Mesenchymal stem cell (in vitro differentiated cells and primary cell): ENCODE measurements around the gene STK4. TPM values are rescaled to one million over a fixed set of nuclear protein-coding genes. Genes with fewer than 3 reads are reported as not detected.

Experiments
- DNase-seq: peaks from one replicate; pipeline ENCODE4 v3.0.0-alpha.2; 2013
- H2AFZ ChIP-seq: one replicate; pipeline ENCODE4 v1.6.1; 2013; ENCODE audit warnings: low read depth, mild to moderate bottlenecking, control low read depth, inconsistent platforms, low read length, moderate library complexity
- H2AK5ac ChIP-seq: 2 replicates; pipeline ENCODE4 v1.6.1; 2013; ENCODE audit warnings: low read length, moderate library complexity, mild to moderate bottlenecking, inconsistent platforms; ENCODE audit not compliant: severe bottlenecking
- H2BK120ac ChIP-seq: one replicate; pipeline ENCODE4 v1.6.1; 2013; ENCODE audit warnings: low read depth, mild to moderate bottlenecking, inconsistent platforms, low read length, moderate library complexity
- H2BK12ac ChIP-seq, 2 experiments: one replicate each; pipeline ENCODE4 v1.6.1; 2013; ENCODE audit warnings: inconsistent platforms in 2 of 2, low read length in 2 of 2, mild to moderate bottlenecking in 2 of 2, moderate library complexity in 2 of 2, control low read depth in 1 of 2
- H2BK15ac ChIP-seq: one replicate; pipeline ENCODE4 v1.6.1; 2013; ENCODE audit warnings: mild to moderate bottlenecking, low read depth, inconsistent platforms; ENCODE audit not compliant: poor library complexity, severe bottlenecking
- H2BK5ac ChIP-seq: 2 replicates; pipeline ENCODE4 v1.6.1; 2013; ENCODE audit warnings: low read depth, mild to moderate bottlenecking, low read length, control low read depth, inconsistent platforms; ENCODE audit not compliant: poor library complexity, severe bottlenecking
- H3K14ac ChIP-seq, 2 experiments: one replicate each; pipeline ENCODE4 v1.6.1; 2013; ENCODE audit warnings: inconsistent platforms in 2 of 2, low read length in 2 of 2, control low read depth in 1 of 2, mild to moderate bottlenecking in 1 of 2, moderate library complexity in 1 of 2
- H3K18ac ChIP-seq, 2 experiments: one replicate each; pipeline ENCODE4 v1.6.1; 2013; ENCODE audit warnings: inconsistent platforms in 2 of 2, low read length in 2 of 2, control low read depth in 1 of 2, low read depth in 1 of 2, mild to moderate bottlenecking in 1 of 2
- H3K23ac ChIP-seq, 2 experiments: one replicate each; pipeline ENCODE4 v1.6.1; 2013; ENCODE audit warnings: inconsistent platforms in 2 of 2, low read length in 2 of 2, mild to moderate bottlenecking in 2 of 2, moderate library complexity in 2 of 2, control low read depth in 1 of 2
- H3K27ac ChIP-seq: 2 replicates; pipeline ENCODE4 v1.5.1; 2013; ENCODE audit warnings: mild to moderate bottlenecking, moderate library complexity, low read length, control low read depth, inconsistent platforms; ENCODE audit not compliant: poor library complexity, severe bottlenecking
- H3K27me3 ChIP-seq, 2 experiments: 2 replicates each; pipeline versions ENCODE4 v1.6.1 to v1.7.0; 2013; ENCODE audit warnings: low read length in 2 of 2, mild to moderate bottlenecking in 2 of 2, moderate library complexity in 2 of 2, control low read depth in 1 of 2, inconsistent platforms in 1 of 2; ENCODE audit not compliant: control insufficient read depth in 1 of 2, insufficient read depth in 1 of 2
- H3K36me3 ChIP-seq, 2 experiments: 2 replicates each; pipeline versions ENCODE4 v1.6.1 to v1.7.0; 2013; ENCODE audit warnings: low read length in 2 of 2, control low read depth in 1 of 2, inconsistent platforms in 1 of 2, low read depth in 1 of 2, mild to moderate bottlenecking in 1 of 2; ENCODE audit not compliant: insufficient read depth in 2 of 2, control insufficient read depth in 1 of 2
- H3K4ac ChIP-seq, 2 experiments: one replicate each; pipeline ENCODE4 v1.6.1; 2013; ENCODE audit warnings: inconsistent platforms in 2 of 2, low read length in 2 of 2, mild to moderate bottlenecking in 2 of 2, moderate library complexity in 2 of 2, control low read depth in 1 of 2, low read depth in 1 of 2
- H3K4me1 ChIP-seq: 2 replicates; pipeline ENCODE4 v1.6.1; 2013; ENCODE audit warnings: low read depth, low read length, control low read depth; ENCODE audit not compliant: control insufficient read depth, insufficient read depth
- H3K4me2 ChIP-seq: 2 replicates; pipeline ENCODE4 v1.6.1; 2013; ENCODE audit warnings: low read length, mild to moderate bottlenecking, inconsistent platforms; ENCODE audit not compliant: poor library complexity, severe bottlenecking
- H3K4me3 ChIP-seq, 2 experiments: 2 replicates each; pipeline versions ENCODE4 v1.5.1 to v1.7.0; 2013; ENCODE audit warnings: low read length in 2 of 2, mild to moderate bottlenecking in 2 of 2, control low read depth in 1 of 2, low read depth in 1 of 2; ENCODE audit not compliant: insufficient read depth in 1 of 2
- H3K79me1 ChIP-seq: replicated peaks from 2 replicates; pipeline ENCODE4 v1.6.1; 2013; ENCODE audit warnings: mild to moderate bottlenecking, control low read depth, low read length, inconsistent platforms; ENCODE audit not compliant: poor library complexity, severe bottlenecking
- H3K9ac ChIP-seq: 2 replicates; pipeline ENCODE4 v1.7.0; 2013; ENCODE audit warnings: mild to moderate bottlenecking, low read length, moderate library complexity
- H3K9me3 ChIP-seq: 2 replicates; pipeline ENCODE4 v1.7.0; 2013; ENCODE audit warnings: mild to moderate bottlenecking, low read length; ENCODE audit not compliant: control insufficient read depth
- H4K8ac ChIP-seq: one replicate; pipeline ENCODE4 v1.6.1; 2013; ENCODE audit warnings: inconsistent platforms, mild to moderate bottlenecking, low read length, moderate library complexity
- H4K91ac ChIP-seq: one replicate; pipeline ENCODE4 v1.6.1; 2013; ENCODE audit warnings: mild to moderate bottlenecking, low read length, inconsistent platforms
- WGBS: methylation state at CpG from one replicate; pipeline ENCODE4 v1.1.7; 2013; ENCODE audit warnings: mixed read lengths; 5-methylcytosine and 5-hydroxymethylcytosine counted together
- small RNA-seq: library from polyadenylated mRNA; stranded (forward); fragments of <200 nt; extraction: miRNeasy Mini kit (QIAGEN cat#:217004); gene quantifications from one replicate; pipeline ENCODE3, GENCODE V24; 2013; ENCODE audit warnings: low read depth

The STK4 gene

DNA sequence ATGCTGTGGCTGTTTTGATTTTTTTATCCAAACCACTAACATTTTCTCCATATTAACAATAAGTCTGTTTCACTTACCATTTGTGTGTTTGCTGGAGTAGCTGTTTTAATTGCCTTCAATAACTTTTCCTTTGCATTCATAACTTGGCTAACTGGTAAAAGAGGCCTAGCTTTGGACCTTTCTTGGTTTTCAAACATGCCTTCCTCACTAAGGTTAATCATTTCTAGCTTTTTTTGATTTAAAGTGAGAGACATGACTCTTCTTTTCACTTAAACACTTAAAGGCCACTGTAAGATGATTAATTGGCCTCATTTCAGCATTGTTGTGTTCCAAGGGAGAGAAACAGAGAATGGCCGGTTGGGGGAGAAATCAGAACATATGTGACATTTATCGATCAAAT lies 155.1 kb downstream of the STK4 start:
- Histone ChIP-seq H3K4me3 (no peak overlapping the region), H3K23ac (no peak overlapping the region), H3K36me3 (no peaks in the 10 kb centered on the region), H3K9ac (no peak overlapping the region), H3K79me1 (no peaks in the 10 kb centered on the region), H3K4ac (no peak overlapping the region), H3K27ac (no peak overlapping the region), H3K4me2 (no peak overlapping the region), H3K14ac (no peak overlapping the region), H2AFZ (no peak overlapping the region), H2BK5ac (no peak overlapping the region), H2BK120ac (no peak overlapping the region), H3K4me1 (no peaks in the 10 kb centered on the region), H2AK5ac (no peak overlapping the region), H2BK12ac (no peak overlapping the region), H3K18ac (no peak overlapping the region), H4K8ac (no peak overlapping the region), H3K9me3 (no peaks in the 10 kb centered on the region), H2BK15ac (no peak overlapping the region), H3K27me3 (peaks cover 29 to 49% of the 10 kb centered on the region in 2 experiments), H4K91ac (no peak overlapping the region)
- WGBS, result 80% methylated on average over 1 of the region's 2 CpGs
- no peak for DNase-seq

- Histone ChIP-seq H2BK12ac (no peak within 1 kb of the TSS), H3K27me3 (peaks cover 29 to 47% of the 10 kb centered on the region in 2 experiments), H3K18ac (no peak within 1 kb of the TSS), H3K4me2 (no peak within 1 kb of the TSS), H3K79me1 (no peaks in the 10 kb centered on the region), H2BK120ac (no peak within 1 kb of the TSS), H2AFZ (no peak within 1 kb of the TSS), H3K14ac (peak within 1 kb of the TSS in 1 of 2 experiments; percentile 30), H3K9ac (no peak within 1 kb of the TSS), H3K4me3 (no peak within 1 kb of the TSS), H3K36me3 (no peaks in the 10 kb centered on the region), H3K9me3 (no peaks in the 10 kb centered on the region), H2AK5ac (no peak within 1 kb of the TSS), H2BK5ac (no peak within 1 kb of the TSS), H2BK15ac (no peak within 1 kb of the TSS), H4K8ac (no peak within 1 kb of the TSS), H3K27ac (no peak within 1 kb of the TSS), H3K4ac (no peak within 1 kb of the TSS), H3K23ac (no peak within 1 kb of the TSS), H4K91ac (no peak within 1 kb of the TSS), H3K4me1 (no peaks in the 10 kb centered on the region)
- WGBS, result 78% methylated on average over 6 of the region's 6 CpGs
- no peak for DNase-seq
Observed at GRCh38 chr20:45124365-45124764, 158.1 kb downstream of the STK4 start, which contains the start of gene WFDC12. Gene WFDC12 (minus strand): TSS chr20:45124465. CDS start chr20:45124447, 18 bp downstream.

GRCh38 chr20:45128099-45128498 lies 161.8 kb downstream of the STK4 start:
- no peak overlapping the region for H3K4me2 ChIP-seq
- H2BK15ac ChIP-seq, result no peak overlapping the region
- H3K14ac ChIP-seq, result no peak overlapping the region
- no peak overlapping the region for H3K27ac ChIP-seq
- H2BK120ac ChIP-seq, result no peak overlapping the region
- H2AK5ac ChIP-seq, result no peak overlapping the region
- H3K9ac ChIP-seq, result no peak overlapping the region
- H3K23ac ChIP-seq, result no peak overlapping the region
- no peak overlapping the region for H3K18ac ChIP-seq
- peaks cover 25 to 47% of the 10 kb centered on the region in 2 experiments for H3K27me3 ChIP-seq
- H2BK5ac ChIP-seq, result no peak overlapping the region
- WGBS, result 87% methylated on average over 2 of the region's 2 CpGs
- H2AFZ ChIP-seq, result no peak overlapping the region
- H3K4me3 ChIP-seq, result no peak overlapping the region
- H2BK12ac ChIP-seq, result no peak overlapping the region
- H3K36me3 ChIP-seq, result no peaks in the 10 kb centered on the region
- no peak for DNase-seq
- no peaks in the 10 kb centered on the region for H3K79me1 ChIP-seq
- H3K4ac ChIP-seq, result no peak overlapping the region
- no peaks in the 10 kb centered on the region for H3K9me3 ChIP-seq
- no peak overlapping the region for H4K91ac ChIP-seq
- H4K8ac ChIP-seq, result no peak overlapping the region
- no peaks in the 10 kb centered on the region for H3K4me1 ChIP-seq

Small RNAs within 50 kb of the gene (small RNA-seq; reads per million reads assigned to genes)
- not detected for gene RF00019
